CD4-positive, alpha-beta T cell (primary cell): ENCODE measurements around the gene CD2AP. TPM values are rescaled to one million over a fixed set of nuclear protein-coding genes. Genes with fewer than 3 reads are reported as not detected.

Experiments
- ATAC-seq: fragments of 200-7000 bp; cut with Tn5 transposase; one replicate; pipeline ENCODE4 v1.10.0; 2022; ENCODE audit warnings: mild to moderate bottlenecking; ENCODE audit not compliant: poor library complexity
- CTCF ChIA-PET: fragments of 350-600 bp; sonication (Branson Sonifier 250); formaldehyde crosslinking; loops from one replicate; lab custom pipeline; 2021; ENCODE audit warnings: antibody characterized with exemption, inconsistent platforms; lab: Charles Lee
- POLR2A ChIA-PET: fragments of 350-600 bp; sonication (Branson Sonifier 250); formaldehyde crosslinking; loops from one replicate; lab custom pipeline; 2021; ENCODE audit warnings: antibody characterized with exemption, inconsistent platforms; lab: Charles Lee
- DNase-seq, 14 experiments: peaks; one replicate each; pipeline ENCODE4 v3.0.0-alpha.2; 2013 to 2020; ENCODE audit warnings: mixed read lengths in 2 of 14
- H3K27ac ChIP-seq, 2 donors: one replicate each; pipeline versions ENCODE4 v1.5.1 to v1.7.0; 2013; ENCODE audit warnings: low read length in 2 of 2, low read depth in 1 of 2, mild to moderate bottlenecking in 1 of 2
- H3K27me3 ChIP-seq, 2 experiments: 1 replicate in 1 of 2; 2 replicates in 1 of 2; pipeline versions ENCODE4 v1.6.1 to v1.7.0; 2013; ENCODE audit warnings: low read length in 2 of 2, control low read depth in 1 of 2, mild to moderate bottlenecking in 1 of 2, moderate library complexity in 1 of 2; ENCODE audit not compliant: insufficient read depth in 2 of 2, control insufficient read depth in 1 of 2
- H3K36me3 ChIP-seq: one replicate; pipeline ENCODE4 v1.6.1; 2013; ENCODE audit warnings: low read length, control low read depth; ENCODE audit not compliant: insufficient read depth
- H3K4me1 ChIP-seq: one replicate; pipeline ENCODE4 v1.6.1; 2013; ENCODE audit warnings: low read length, control low read depth; ENCODE audit not compliant: insufficient read depth
- H3K4me3 ChIP-seq: one replicate; pipeline ENCODE4 v1.5.1; 2013; ENCODE audit warnings: mild to moderate bottlenecking, low read length, moderate library complexity
- H3K9me3 ChIP-seq, 2 experiments: 1 replicate in 1 of 2; 2 replicates in 1 of 2; pipeline versions ENCODE4 v1.6.1 to v1.7.0; 2013; ENCODE audit warnings: low read length in 2 of 2, mild to moderate bottlenecking in 2 of 2, control low read depth in 1 of 2, moderate library complexity in 1 of 2; ENCODE audit not compliant: control insufficient read depth in 1 of 2, insufficient read depth in 1 of 2
- H3K27ac Mint-ChIP-seq: one replicate; pipeline ENCODE4 v1.8.0; 2020; ENCODE audit warnings: mixed read lengths
- H3K27me3 Mint-ChIP-seq: one replicate; pipeline ENCODE4 v1.8.0; 2021; ENCODE audit warnings: mixed read lengths
- H3K36me3 Mint-ChIP-seq: one replicate; pipeline ENCODE4 v1.8.0; 2021; ENCODE audit warnings: low read depth, mixed read lengths
- H3K4me1 Mint-ChIP-seq: one replicate; pipeline ENCODE4 v1.8.0; 2021; ENCODE audit warnings: low read depth, mixed read lengths
- H3K4me3 Mint-ChIP-seq: one replicate; pipeline ENCODE4 v1.8.0; 2020; ENCODE audit warnings: mild to moderate bottlenecking, mixed read lengths
- H3K9me3 Mint-ChIP-seq: one replicate; pipeline ENCODE4 v1.8.0; 2020; ENCODE audit warnings: mixed read lengths
- CTCF ChIP-seq: fragments of 200-600 bp; IDR thresholded peaks from one replicate; pipeline ENCODE4 v1.8.0; 2022; ENCODE audit warnings: antibody characterized with exemption, mild to moderate bottlenecking
- intact Hi-C, 2 experiments: fragments of 100-400 bp; cut with DNase I in 1 of 2; cut with micrococcal nuclease in 1 of 2; formaldehyde crosslinking; loops; one replicate each; pipeline versions ENCODE4 v1.15.1 to v1.9.0; 2023 to 2025; cut with DNase I, micrococcal nuclease
- total RNA-seq, 174 experiments: library from RNA in 2 of 174; stranded (reverse) in 2 of 174; gene quantifications; one replicate each; pipeline ENCODE4 v1.2.3 and lab custom pipeline; 2021 to 2026

CD2AP gene
- total RNA-seq, 2 experiments from 2014 or later = 29.4 to 31.3 TPM

DNA sequence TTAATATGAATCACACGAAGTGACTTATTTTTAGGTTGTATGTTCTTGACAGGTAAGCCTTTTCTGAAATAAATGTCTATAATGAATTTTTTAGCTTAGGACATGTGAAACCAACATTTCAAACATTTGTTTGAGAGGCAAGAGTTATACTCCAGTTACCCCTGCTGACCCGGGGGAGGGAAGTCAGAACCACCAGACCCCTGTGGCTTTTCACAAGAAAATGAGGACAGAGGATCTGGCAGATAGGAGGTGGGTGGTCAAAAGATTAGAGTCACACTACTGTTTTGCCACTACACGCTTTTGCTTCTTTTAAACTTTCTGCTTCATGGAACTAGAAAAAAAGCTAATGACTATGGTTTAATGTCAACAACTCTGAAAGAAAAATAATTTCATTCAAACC lies 193.3 kb downstream of the CD2AP start:
- Mint-ChIP-seq H3K4me1 (no peaks in the 10 kb centered on the region), H3K27me3 (peaks cover 55% of the 10 kb centered on the region), H3K4me3 (no peak overlapping the region), H3K27ac (no peak overlapping the region), H3K9me3 (no peaks in the 10 kb centered on the region), H3K36me3 (no peaks in the 10 kb centered on the region)
- Histone ChIP-seq H3K9me3 (no peaks in the 10 kb centered on the region), H3K36me3 (no peaks in the 10 kb centered on the region), H3K4me3 (no peak overlapping the region), H3K4me1 (no peaks in the 10 kb centered on the region), H3K27me3 (peaks cover 0 to 4% of the 10 kb centered on the region in 2 experiments), H3K27ac (no peak overlapping the region)
- TF ChIP-seq CTCF = no peak
- POLR2A ChIA-PET = no interaction called here
- no peak for DNase-seq
- CTCF ChIA-PET = no interaction called here
- intact Hi-C loops = no loop called here
- no peak for ATAC-seq

GRCh38 chr6:47671777-47672176 lies 194.2 kb downstream of the CD2AP start:
- POLR2A ChIA-PET = no interaction called here
- Mint-ChIP-seq H3K27ac (no peak overlapping the region), H3K36me3 (no peaks in the 10 kb centered on the region), H3K4me1 (no peaks in the 10 kb centered on the region), H3K4me3 (no peak overlapping the region), H3K9me3 (no peaks in the 10 kb centered on the region), H3K27me3 (peaks cover 48% of the 10 kb centered on the region)
- no peaks in the 10 kb centered on the region for H3K9me3 ChIP-seq
- H3K27me3 ChIP-seq = peaks cover 0 to 4% of the 10 kb centered on the region in 2 experiments
- H3K4me1 ChIP-seq = no peaks in the 10 kb centered on the region
- CTCF ChIA-PET = no interaction called here
- no peak overlapping the region for H3K4me3 ChIP-seq
- TF ChIP-seq CTCF = no peak
- ATAC-seq = no peak
- H3K36me3 ChIP-seq = no peaks in the 10 kb centered on the region
- H3K27ac ChIP-seq = no peak overlapping the region
- no peak for DNase-seq
- intact Hi-C loops = no loop called here

DNA sequence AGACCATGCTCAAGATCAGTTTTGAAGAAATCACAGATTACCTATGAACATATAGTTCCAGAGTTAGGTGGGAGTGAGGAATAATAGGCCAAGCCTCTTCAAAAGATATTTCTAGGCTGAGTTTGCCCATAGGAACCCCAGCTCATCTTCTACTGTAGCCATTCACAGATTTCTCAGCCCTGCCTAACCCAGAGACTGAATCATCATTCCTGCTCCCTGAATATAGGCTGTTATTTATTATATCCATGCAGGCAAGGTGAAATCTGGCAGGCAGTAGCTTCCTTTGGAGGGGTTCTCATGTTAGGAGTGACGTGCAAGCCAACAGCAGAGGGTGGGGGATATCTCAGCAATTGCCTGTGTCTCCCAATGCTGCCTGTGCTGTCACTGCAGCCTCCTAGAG lies 195.2 kb downstream of the CD2AP start:
- no peaks in the 10 kb centered on the region for H3K4me1 Mint-ChIP-seq

More for the DNA sequence above, 195.2 kb downstream of the CD2AP start:
- ChIA-PET POLR2A (no interaction called here), CTCF (no interaction called here)
- no peak overlapping the region for H3K4me3 Mint-ChIP-seq
- TF ChIP-seq CTCF = no peak
- H3K9me3 Mint-ChIP-seq = no peaks in the 10 kb centered on the region
- DNase-seq (no peak), ATAC-seq (no peak)
- H3K9me3 ChIP-seq = no peaks in the 10 kb centered on the region
- H3K4me1 ChIP-seq = no peaks in the 10 kb centered on the region
- H3K27ac ChIP-seq = no peak overlapping the region
- H3K36me3 Mint-ChIP-seq = no peaks in the 10 kb centered on the region
- peaks cover 0 to 4% of the 10 kb centered on the region in 2 experiments for H3K27me3 ChIP-seq
- no peak overlapping the region for H3K27ac Mint-ChIP-seq
- H3K27me3 Mint-ChIP-seq = peaks cover 42% of the 10 kb centered on the region
- intact Hi-C loops = no loop called here
- no peaks in the 10 kb centered on the region for H3K36me3 ChIP-seq
- H3K4me3 ChIP-seq = no peak overlapping the region
